ENCODE data around the gene APOA1.

DNA sequence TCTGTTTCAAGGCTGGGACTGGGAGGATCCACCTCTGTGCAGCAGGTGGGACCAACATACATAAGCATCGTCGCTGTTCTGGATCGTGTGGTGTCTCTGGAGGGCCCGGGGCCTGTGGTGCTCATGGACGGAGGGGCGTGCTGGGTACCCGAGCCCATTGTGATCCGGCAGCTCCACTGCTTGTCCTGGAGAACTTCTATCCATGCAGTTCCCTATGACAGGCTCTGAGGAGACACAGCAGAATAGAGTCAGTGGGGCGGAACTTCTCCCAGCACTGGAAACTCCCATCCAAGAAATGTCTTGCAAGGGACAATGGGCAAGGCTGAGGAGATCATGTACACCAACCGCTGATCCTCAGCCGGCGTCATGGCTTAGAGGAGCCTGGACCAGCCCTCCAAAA, 11.6 kb upstream of the APOA1 start:
- TF ChIP-seq ELF4 (IDR thresholded peaks at IDR 0.05) (no peak), TARDBP (IDR thresholded peaks at IDR 0.05) (no peak)

Measured in HEK293T (cell line).